Fibroblast of the aortic adventitia (primary cell): Measurements from ENCODE around the gene SCO1. TPM values are rescaled to one million over a fixed set of nuclear protein-coding genes. Genes with fewer than 3 reads are reported as not detected.
A peak's percentile ranks its signal among the peaks of the same experiment; 100 is the strongest.

Source experiments
- DNase-seq: peaks from one replicate; pipeline ENCODE4 v3.0.0-alpha.2; 2010; ENCODE audit warnings: low read depth
- H3K4me3 ChIP-seq: 2 replicates; pipeline ENCODE4 v1.5.1; 2011; ENCODE audit warnings: low read depth, mild to moderate bottlenecking, control low read depth, low read length, moderate library complexity
- total RNA-seq: library from RNA; depleted of rRNA; stranded (reverse); fragments of >200 nt; gene quantifications from 2 replicates; pipeline ENCODE4 v1.2.3, GENCODE V29; 2012; ENCODE audit warnings: low replicate concordance
- TF ChIP-seq, protein P1 (sequence below): IDR thresholded peaks from 2 replicates; pipeline ENCODE4 v1.5.1; 2011; ENCODE audit warnings: mild to moderate bottlenecking, low read length, control low read depth, inconsistent platforms; ENCODE audit not compliant: insufficient read depth

Gene SCO1
- 22.1 and 69.7 TPM in 2 replicates for total RNA-seq

DNA sequence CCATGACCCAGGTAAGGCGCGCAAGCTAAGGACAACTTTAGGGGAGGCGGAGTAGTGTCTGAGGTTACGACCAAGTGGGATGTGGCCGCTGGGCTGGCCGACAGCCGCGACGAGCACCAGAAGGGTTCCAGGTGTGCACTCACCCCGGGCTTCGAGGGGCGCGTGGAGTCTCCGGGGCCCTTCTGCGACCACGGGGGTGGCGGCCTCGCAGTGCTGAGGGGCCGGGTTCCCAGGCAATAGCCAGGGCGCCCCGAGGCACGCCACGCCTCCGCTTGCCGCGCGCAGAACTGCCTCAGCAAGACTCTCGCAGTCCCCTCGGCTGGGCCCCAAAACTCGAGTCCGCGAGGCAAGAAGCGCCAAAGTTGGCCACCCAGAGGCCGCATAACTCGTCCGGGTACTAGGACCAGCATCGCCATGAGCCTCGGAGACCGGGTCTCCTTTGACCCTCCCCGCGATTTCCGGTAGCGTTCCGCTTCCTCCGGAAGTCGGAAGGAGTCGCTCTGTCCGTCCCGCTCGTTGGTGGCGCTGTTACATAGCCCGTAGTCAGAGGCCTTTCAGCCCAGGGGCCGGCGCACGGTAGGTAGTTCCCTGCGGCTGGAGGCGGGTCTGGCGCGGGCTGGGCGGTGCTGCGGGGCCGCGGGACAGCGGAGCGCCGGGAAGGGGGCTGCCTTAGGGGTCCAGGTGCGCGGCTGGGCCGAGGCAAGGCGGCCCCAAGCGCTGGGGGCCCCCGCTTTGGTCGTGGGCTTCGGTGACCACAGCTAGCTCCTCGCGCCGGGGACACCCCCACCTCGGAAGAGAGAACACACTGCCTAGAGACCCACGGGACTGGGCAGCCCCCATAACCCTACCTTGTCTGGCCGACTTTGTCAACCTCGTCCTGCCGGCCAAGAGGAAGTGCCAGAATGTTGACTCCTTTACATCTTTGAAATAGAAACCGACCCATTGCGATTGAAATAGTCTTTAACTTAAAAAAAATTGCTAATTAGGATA is at the start of gene SCO1, which contains the start of gene ADPRM:
TSS of gene SCO1 (minus strand) at position 442 of the 990 bp plus-strand sequence. CDS start at position 416, 26 bp downstream.
TSS of gene ADPRM (plus strand) at position 503 of the 990 bp plus-strand sequence. CDS start 7,333 bp downstream, outside the sequence.
- TF ChIP-seq, protein P1, sequence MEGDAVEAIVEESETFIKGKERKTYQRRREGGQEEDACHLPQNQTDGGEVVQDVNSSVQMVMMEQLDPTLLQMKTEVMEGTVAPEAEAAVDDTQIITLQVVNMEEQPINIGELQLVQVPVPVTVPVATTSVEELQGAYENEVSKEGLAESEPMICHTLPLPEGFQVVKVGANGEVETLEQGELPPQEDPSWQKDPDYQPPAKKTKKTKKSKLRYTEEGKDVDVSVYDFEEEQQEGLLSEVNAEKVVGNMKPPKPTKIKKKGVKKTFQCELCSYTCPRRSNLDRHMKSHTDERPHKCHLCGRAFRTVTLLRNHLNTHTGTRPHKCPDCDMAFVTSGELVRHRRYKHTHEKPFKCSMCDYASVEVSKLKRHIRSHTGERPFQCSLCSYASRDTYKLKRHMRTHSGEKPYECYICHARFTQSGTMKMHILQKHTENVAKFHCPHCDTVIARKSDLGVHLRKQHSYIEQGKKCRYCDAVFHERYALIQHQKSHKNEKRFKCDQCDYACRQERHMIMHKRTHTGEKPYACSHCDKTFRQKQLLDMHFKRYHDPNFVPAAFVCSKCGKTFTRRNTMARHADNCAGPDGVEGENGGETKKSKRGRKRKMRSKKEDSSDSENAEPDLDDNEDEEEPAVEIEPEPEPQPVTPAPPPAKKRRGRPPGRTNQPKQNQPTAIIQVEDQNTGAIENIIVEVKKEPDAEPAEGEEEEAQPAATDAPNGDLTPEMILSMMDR = peak; percentile 46
- DNase-seq = peak; percentile 92
- peak within 1 kb of the TSS; percentile 93 for H3K4me3 ChIP-seq

DNA sequence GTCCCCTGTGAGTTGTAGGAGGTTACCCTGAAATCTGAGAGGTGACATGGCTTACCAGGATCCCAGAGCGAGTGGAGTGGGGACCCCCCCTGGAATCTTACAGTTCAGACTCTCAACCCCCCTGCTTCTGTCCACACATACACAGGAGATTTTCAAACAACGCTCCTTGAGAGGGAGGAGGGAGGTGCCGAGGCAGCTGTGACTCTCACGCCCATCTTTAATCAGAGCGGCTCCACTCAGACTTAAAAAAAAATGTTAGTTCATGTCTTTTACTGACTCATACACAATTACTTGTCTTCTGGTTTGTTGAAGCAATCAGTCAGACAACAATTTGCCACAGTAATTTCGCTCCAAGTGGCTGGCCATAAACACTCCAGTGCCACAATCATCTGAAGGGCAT is 47.9 kb upstream of the SCO1 start:
- DNase-seq = no peak
- H3K4me3 ChIP-seq = no peak overlapping the region
- TF ChIP-seq, protein P1 = no peak

DNA sequence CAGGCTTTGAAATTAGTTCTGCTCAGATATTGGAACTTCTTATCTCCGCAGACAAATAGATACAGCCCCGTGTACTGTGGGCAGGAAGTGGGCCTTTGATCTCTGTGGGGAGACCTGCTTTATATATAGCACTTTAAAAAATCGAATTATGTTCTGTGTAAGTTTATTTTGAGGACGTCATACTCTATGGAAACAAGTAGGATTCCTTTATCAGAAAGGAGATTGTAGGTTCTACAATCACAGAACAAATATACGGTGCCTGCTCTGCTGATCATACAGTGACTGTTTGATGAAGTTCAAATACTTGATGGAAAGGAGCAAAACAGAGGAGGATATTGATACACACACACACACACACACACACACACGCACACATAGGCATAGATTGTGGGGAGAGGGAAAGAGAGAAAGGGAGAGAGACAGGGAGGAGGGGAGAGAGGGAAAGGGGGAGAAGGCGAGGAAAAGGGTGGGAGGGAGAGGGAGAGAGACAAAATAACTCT is 47.2 kb upstream of the SCO1 start:
- no peak for DNase-seq
- TF ChIP-seq, protein P1 = no peak

DNA sequence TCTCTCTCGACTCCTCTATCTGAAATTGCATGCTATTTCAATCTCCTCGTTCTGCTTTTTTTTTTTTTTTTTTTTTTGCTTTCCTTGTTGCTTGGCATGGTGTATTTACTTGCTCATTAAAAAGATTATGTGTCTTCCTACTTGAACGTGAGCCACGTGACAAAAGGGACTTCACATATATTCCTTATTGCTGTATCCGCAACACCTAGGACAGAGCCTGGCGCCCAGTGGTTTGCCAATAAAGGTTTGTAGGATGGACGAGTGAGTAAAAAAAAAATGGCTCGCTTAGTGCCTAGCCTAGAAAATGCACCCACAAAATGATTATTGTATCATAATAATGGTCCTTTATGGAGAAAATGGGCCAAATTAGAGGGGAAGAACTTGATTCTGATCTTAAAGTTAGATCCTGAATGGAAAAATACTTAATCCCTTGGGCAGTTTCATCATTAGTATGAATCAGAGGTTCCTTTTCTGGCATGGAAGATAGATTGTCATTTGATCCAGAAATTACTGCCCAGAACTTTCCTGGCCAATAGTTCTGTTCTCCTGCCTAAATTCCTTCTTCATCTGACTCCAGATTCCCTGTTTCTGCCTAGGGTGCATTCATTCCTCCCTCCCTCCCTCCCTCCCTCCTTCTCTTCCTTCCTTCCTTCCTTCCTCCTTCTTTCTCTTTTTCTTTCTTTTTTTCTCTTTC is 46.1 kb upstream of the SCO1 start:
- DNase-seq = peak; percentile 88
- TF ChIP-seq, protein P1 = no peak
- H3K4me3 ChIP-seq = no peak overlapping the region

More for the DNA sequence above, 47.2 kb upstream of the SCO1 start:
- H3K4me3 ChIP-seq = no peak overlapping the region

DNA sequence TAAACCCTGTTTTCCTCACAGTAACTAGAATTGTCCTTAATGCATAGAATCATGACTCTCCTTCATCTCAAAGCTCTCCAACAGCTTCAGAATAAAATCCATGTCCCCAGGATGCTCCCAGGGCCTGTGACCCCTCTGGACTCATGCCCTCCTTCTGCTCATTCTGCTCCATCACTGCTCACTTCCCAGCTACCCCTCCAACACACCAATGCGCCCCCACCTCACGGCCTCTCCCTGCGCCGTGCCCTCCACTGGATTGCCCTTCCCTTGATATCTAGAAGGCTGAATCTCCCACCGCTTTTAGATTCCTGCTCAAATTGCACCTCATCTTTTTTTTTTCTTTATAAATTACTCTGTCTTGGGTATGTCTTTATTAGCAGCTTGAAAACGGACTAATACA is 45.1 kb upstream of the SCO1 start:
- TF ChIP-seq, protein P1 = no peak

DNA sequence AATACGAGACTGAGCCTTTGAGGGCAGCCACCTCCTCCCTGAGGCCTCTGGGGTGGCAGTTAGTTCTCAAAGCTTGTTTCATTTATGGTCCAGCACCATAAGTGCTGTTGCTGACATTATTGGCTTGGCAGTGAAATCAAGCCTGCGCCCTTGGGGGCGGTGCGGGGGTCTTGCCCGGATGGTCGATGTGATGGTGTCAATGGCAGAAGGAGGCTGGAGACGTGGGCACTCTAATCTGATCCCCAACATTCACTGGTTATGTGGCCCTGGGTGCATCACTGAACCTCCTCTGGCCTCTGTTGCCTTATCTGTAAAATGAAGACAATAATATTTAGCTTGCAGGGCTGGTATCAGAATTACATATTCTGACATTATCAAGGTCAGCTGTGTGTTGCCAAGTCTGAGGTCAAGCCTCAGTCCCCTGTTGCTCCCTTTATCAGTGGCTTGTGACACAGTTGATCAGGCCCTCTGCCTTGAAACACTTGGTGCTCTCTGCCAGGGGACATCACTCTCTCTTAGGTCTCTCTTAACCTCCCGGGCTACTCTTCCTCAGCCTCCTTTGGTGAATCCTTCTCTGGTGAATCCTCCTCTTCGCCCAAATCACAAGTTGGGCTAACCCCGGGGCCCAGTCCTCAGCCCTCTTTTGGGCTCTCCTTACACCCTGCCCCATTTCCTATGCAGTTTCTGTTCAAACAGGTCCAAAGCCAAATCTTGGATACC is 44.2 kb upstream of the SCO1 start:
- DNase-seq = no peak
- TF ChIP-seq, protein P1 = no peak
- no peak overlapping the region for H3K4me3 ChIP-seq

More for the DNA sequence above, 45.1 kb upstream of the SCO1 start:
- DNase-seq = no peak
- H3K4me3 ChIP-seq = no peak overlapping the region
